Measurements from ENCODE around the gene STXBP6. TPM values are rescaled to one million over a fixed set of nuclear protein-coding genes. Genes with fewer than 3 reads are reported as not detected.
A peak's percentile ranks its signal among the peaks of the same experiment; 100 is the strongest.

The STXBP6 gene
- total RNA-seq, 1 experiment from 2014 or later = 7.6 TPM

GRCh38 chr14:24915958-24916595 is 133.9 kb downstream of the STXBP6 start:
- no peak for DNase-seq (ENCODE audit: low spot score)

- no peak for DNase-seq (ENCODE audit: low spot score)
Observed at GRCh38 chr14:24915403-24915921, 134.5 kb downstream of the STXBP6 start.

GRCh38 chr14:24913746-24914145 is 136.2 kb downstream of the STXBP6 start:
- DNase-seq (ENCODE audit: low spot score) = no peak

GRCh38 chr14:24913021-24913420 is 136.9 kb downstream of the STXBP6 start:
- no peak for DNase-seq (ENCODE audit: low spot score)

- peak; percentile 2 for DNase-seq (ENCODE audit: low spot score)
Observed at GRCh38 chr14:24911324-24912109, 138.4 kb downstream of the STXBP6 start.

GRCh38 chr14:24910408-24910986 is 139.4 kb downstream of the STXBP6 start:
- DNase-seq (ENCODE audit: low spot score) = no peak

GRCh38 chr14:24909523-24910302 is 140.2 kb downstream of the STXBP6 start:
- DNase-seq (ENCODE audit: low spot score) = no peak

GRCh38 chr14:24908592-24909236 is 141.2 kb downstream of the STXBP6 start:
- DNase-seq (ENCODE audit: low spot score) = no peak

- DNase-seq (ENCODE audit: low spot score) = no peak
Observed at GRCh38 chr14:24904533-24904932, 145.4 kb downstream of the STXBP6 start.

GRCh38 chr14:24903337-24903736 is 146.6 kb downstream of the STXBP6 start:
- DNase-seq (ENCODE audit: low spot score) = peak; percentile 7

- DNase-seq (ENCODE audit: low spot score) = no peak
Observed at GRCh38 chr14:24900269-24901100, 149.5 kb downstream of the STXBP6 start.

- no peak for DNase-seq (ENCODE audit: low spot score)
Observed at GRCh38 chr14:24897793-24898192, 152.2 kb downstream of the STXBP6 start.

- no peak for DNase-seq (ENCODE audit: low spot score)
Observed at GRCh38 chr14:24895622-24896021, 154.3 kb downstream of the STXBP6 start.

GRCh38 chr14:24895243-24895583 is 154.7 kb downstream of the STXBP6 start:
- no peak for DNase-seq (ENCODE audit: low spot score)

GRCh38 chr14:24894583-24895242 is 155.2 kb downstream of the STXBP6 start:
- DNase-seq (ENCODE audit: low spot score) = no peak

- DNase-seq (ENCODE audit: low spot score) = no peak
Observed at GRCh38 chr14:24892497-24893051, 157.4 kb downstream of the STXBP6 start.

GRCh38 chr14:24891987-24892496 is 157.9 kb downstream of the STXBP6 start:
- no peak for DNase-seq (ENCODE audit: low spot score)

- no peak for DNase-seq (ENCODE audit: low spot score)
Observed at GRCh38 chr14:24890716-24891115, 159.2 kb downstream of the STXBP6 start.

GRCh38 chr14:24889843-24890242 is 160.1 kb downstream of the STXBP6 start:
- DNase-seq (ENCODE audit: low spot score) = no peak

- DNase-seq (ENCODE audit: low spot score) = no peak
Observed at GRCh38 chr14:24888532-24888931, 161.4 kb downstream of the STXBP6 start.
